ENCODE results near the gene RASEF.
"Not testable (repeated sequence)": the region's sequence is repeated elsewhere in the genome, so short reads cannot be mapped to it uniquely, and the experiment has no call there.

The RASEF gene

GRCh38 chr9:83062651-83063527 is at the start of gene RASEF:
Gene RASEF (minus strand): TSS chr9:83063142. CDS start chr9:83062867, 275 bp downstream.
- no peak for DNase-seq

- DNase-seq = no peak
Measured at GRCh38 chr9:83111169-83111568, 48.2 kb upstream of the RASEF start.

DNA sequence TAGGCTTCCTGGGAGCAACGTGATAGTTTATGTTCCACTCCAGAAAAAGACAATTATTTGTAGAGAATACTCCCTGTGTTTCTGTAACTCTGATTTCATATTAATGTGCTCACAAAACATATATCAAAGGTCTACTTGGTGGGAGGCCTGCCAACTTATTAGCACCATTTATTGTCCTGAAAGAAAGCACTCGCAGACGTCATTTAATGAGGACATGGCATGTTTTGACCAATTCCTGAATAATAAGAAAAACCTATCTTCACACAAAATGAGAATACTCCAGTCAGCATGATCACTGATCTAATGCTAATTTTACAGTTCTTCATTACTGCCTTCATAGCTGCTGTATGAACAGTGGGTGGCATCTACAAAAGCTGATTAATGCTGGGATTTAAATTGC is 46.4 kb upstream of the RASEF start:
- DNase-seq = no peak

- no peak for DNase-seq
Measured at GRCh38 chr9:83108208-83108607, 45.3 kb upstream of the RASEF start.

DNA sequence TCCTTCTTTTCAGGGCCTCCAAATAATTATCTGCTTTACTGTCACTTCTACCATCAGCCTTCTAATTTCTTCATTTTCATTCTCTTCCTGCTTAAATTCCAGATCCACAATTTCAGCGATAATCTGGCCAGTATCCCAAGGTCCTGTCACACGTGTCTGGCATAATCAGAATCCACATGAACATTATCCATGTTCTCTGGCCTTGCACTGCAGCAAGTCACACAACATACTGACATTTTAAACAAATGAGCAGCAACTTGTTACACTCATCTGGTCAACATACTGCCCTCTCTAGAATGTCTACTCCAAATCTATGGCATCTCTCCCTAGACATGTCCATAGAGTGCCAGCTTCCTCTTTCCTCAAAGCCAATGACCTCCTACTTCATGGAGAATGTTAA is 43.8 kb upstream of the RASEF start:
- no peak for DNase-seq

GRCh38 chr9:83106263-83106662 is 43.3 kb upstream of the RASEF start:
- no peak for DNase-seq

- no peak for DNase-seq
Measured at GRCh38 chr9:83097633-83098032, 34.7 kb upstream of the RASEF start.

DNA sequence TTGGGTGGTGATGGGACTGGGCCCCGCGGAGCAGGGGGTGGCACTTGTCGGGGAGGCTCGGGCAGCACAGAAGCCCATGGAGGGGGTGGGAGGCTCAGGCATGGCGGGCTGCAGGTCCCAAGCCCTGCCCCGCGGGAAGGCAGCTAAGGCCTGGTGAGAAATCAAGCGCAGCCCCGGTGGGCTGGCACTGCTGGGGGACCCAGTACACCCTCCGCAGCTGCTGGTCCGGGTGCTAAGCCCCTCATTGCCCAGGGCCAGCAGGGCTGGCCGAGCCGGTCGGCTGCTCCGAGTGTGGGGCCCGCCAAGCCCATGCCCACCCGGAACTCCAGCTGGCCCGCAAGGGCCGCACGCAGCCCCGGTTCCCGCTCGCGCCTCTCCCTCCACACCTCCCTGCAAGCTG is 30.4 kb upstream of the RASEF start:
- not testable (repeated sequence) for DNase-seq

GRCh38 chr9:83081846-83082245 is 18.9 kb upstream of the RASEF start:
- no peak for DNase-seq

- no peak for DNase-seq
Measured at GRCh38 chr9:83081010-83081409, 18.1 kb upstream of the RASEF start.

DNA sequence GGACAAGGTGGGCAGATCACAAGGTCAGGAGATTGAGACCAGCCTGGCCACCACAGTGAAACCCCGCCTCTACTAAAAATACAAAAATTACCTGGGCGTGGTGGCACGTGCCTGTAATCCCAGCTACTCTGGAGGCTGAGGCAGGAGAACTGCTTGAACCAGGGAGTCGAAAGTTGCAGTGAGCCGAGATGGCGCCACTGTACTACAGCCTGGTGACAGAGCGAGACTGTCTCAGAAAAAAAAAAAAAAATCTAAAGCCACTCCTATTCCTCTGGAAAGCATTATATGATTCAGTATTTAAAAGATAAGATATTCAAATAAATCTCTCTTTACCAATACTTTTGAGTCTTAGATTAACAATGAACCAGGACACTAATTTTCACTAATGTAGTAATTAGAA is 13.0 kb upstream of the RASEF start:
- not testable (repeated sequence) for DNase-seq

GRCh38 chr9:83072498-83072897 is 9.6 kb upstream of the RASEF start:
- not testable (repeated sequence) for DNase-seq

DNA sequence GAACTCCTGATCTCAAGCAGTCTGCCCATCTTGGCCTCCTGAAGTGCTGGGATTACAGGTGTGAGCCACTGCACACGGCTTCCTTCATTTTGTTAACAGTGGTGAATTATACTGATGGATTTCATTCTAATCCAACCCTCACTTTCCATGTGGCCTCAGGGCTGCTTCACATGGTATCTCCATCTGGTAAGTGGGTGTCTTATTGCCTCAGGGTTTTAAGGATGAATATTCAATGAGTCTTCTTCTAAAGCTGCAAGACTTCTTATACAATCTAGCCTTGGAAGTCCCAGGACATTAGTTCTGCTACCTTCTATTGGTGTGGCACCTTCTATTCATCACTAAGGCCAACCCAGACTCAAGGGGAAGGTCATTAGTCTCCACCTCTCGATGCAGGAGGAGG is 8.7 kb upstream of the RASEF start:
- DNase-seq = no peak

DNA sequence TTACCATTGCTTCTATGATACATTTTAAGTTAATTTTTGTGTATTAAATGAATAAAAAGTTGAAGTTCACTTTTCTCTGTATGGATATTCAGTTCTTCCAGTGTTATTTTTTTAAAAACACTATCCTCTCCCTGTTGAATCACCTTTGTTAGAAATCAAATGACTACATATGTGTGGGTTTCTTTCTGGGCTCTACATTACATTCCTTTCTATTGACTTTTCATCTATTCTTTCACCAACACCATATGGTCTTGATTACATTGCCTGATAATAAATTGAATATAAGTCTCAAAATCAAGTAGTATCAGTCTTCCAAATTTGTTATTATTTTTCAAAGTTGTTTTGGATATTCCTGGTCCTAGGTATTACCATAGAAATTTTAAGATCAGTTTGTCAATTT is 7.3 kb upstream of the RASEF start:
- no peak for DNase-seq

DNA sequence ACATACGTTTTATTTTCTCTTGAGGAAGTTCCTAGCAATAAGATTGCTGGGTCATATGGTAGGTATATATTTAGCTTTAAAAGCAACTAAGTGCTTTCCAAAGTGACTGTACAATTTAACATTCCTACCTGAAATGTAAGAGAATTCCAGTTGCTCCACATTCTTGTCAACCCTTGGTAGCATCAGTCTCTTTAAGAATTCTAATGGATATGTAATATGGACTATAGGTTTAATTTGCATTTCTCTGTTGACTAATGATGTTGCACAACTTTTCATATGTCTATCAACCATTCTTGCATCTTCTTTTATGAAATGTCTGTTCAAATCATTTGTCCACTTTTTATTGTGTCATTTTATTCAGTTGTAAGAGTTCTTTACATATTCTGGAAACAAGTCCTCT is 6.7 kb upstream of the RASEF start:
- DNase-seq = no peak

DNA sequence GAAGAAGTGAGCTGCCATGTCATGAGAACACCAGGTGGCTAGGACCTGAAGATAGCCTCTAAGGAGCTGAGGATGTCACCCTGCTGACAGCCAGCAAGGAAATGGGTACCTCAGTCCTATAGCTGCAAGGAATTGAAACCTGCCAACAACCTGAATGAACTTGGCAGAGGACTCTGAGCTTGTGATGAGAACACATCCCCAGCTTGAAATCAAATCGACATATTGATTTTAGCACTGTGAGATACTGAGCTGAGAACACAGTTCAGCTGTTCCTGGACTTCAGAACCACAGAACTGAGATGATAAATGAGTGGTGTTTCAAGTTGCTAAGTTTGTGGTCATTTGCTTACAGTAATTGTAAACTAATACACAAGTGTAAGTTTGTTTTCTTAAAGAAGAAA is 5.5 kb upstream of the RASEF start:
- no peak for DNase-seq

DNA sequence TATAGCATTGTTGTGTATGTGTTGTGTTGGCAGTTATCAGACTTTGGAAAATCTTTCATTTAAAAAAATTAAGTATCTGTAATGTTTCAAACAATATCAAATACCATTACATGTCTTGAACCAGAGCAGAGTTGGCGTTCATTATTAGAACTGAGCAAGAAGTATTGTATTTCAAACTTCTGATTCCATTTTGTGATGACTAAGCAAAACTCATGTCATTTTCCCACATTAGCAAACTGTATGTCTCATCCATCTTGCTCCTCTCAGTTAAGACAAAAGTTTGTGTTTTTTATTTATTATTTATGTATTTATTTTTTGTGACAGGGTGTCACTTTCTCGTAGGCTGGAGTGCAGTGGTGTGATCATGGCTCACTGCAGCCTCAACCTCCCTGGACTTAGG is 4.6 kb upstream of the RASEF start:
- DNase-seq = no peak

DNA sequence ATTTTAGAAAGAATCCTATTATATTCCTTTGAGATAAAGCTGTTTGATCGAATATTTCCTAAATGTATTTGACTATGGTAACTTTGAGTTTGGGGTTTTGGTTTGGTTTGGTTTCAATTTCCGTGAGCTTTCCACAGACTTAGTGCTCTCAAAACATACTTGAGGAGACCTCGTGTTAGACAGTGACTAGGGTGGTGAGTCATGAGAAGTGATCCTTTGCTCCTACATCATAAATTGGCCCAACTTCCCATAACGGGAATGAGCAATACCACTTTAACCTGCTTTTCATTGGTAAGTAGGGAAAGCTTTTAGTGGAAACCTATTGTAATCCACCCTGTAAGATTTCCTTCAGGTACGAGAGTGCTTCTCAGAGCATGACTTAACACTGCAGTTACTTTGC is 3.8 kb upstream of the RASEF start:
- DNase-seq = no peak

GRCh38 chr9:83065233-83065632 is 2.3 kb upstream of the RASEF start:
- DNase-seq = no peak

DNA sequence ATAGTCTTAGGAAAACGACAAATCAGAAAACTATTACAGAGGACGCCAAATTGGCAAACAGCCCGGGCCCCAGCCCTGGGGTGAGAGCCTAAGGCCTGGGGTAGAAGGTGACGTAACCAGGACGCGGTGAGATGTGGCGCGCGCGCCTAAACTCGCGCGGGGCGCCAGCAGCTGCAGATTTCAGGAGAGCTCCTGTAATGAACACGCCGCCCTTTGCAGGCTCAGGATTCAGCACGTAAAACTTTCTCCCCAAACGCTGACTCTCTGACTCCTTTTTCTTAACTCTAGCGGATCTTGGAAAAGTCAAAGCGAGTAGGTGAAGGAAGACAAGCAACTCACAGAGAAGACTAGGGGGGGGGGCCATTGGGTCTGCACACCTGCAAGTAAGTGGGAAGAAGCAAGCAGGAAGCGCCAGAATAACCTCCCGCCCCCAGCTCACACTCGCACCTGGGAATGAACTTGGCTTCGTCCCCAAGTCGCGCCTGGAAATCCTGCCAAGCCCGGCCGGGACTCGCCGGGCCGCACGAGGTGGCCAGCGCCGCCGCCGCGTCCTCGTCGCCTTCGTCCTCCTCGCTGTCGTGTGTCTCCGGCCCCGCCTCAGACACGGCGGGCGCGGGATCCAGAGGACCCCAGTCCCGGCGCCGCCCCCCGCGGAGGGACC is 822 bp downstream of the RASEF start:
- DNase-seq = no peak

DNA sequence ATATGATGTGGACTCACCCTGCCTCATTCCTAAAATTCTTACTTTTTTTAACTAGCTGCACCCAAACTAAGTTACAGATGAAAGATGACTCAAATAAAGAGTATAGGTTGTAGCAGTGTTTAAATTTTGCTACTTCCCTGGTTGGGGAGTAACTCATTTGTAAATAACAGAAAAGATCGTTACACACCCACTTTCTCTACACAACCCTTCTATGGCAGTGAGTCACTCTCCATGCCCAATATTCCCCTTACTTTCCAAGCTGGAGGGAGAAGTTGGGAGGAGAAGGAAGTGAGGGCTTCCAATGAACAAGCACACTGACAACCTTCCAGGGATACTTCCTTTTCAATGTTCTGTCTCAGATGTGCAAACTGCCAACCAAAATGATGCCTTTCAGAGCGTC is 1.9 kb downstream of the RASEF start:
- no peak for DNase-seq

DNA sequence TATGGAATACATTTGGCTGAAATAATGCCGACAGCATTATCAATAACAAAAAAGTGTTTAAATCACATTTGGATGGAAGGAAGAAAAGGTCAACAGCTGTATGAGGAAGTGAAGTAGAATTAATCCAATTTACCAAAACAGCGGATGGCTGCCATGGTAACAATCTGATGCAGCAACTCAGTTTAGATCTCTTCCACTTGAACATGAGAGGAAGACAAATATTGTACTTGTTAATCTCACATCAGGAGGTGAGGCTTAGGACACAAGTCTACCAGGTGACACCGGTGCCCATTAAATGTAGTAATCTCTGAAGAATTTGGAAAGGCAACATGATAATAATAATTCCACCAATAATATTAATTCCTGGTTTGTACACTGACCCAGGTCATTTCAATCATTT is 2.4 kb downstream of the RASEF start:
- no peak for DNase-seq

GRCh38 chr9:83059417-83059816 is 3.5 kb downstream of the RASEF start:
- no peak for DNase-seq

- no peak for DNase-seq
Measured at GRCh38 chr9:83056911-83057310, 6.0 kb downstream of the RASEF start.

- DNase-seq = no peak
Measured at GRCh38 chr9:83056174-83056573, 6.8 kb downstream of the RASEF start.
